Measurements from ENCODE around the gene ACTL10. TPM values are rescaled to one million over a fixed set of nuclear protein-coding genes. Genes with fewer than 3 reads are reported as not detected.

ACTL10 gene
- total and polyA plus RNA-seq, 7 donors = 0.04 to 0.74 (median 0.39) TPM; not detected in 1

DNA sequence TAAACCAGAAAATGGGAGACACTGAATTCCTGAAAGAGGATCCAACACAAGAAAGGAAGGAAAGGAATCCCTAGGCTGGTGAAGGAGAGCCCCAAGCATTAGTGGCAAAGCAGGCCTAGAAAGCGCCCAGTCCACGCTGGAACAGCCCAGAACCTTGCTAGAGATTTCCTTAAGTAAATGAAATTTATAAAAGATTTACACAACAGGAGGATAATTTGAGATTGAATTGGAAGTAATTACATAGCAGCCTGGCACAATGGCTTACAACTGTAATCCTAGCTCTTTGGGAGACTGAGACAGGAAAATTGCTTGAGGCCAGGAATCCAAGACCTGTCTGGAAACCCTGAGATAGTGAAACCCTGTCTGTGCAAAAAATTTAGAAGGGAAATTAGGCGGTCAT, 31.4 kb upstream of the ACTL10 start:
- Histone ChIP-seq H3K36me3 (ENCODE audit: insufficient read depth in 1 of 2, low read depth in 1 of 2) (peaks cover 4 to 76% of the 10 kb centered on the region in 2 donors), H3K27me3 (ENCODE audit: insufficient read depth in 3 of 3, low read length in 2 of 3) (no peaks in the 10 kb centered on the region), H3K27ac (no peak overlapping the region), H3K4me1 (no peaks in the 10 kb centered on the region), H3K9me3 (no peaks in the 10 kb centered on the region), H3K4me3 (no peak overlapping the region)
- intact Hi-C loops (cut with DNase I) = no loop called here
- DNase-seq = no peak
- no peak for ATAC-seq
- 71 to 90% (median 73%) methylated on average over 3 of the region's 3 CpGs for WGBS, 3 donors
- TF ChIP-seq, protein P1, sequence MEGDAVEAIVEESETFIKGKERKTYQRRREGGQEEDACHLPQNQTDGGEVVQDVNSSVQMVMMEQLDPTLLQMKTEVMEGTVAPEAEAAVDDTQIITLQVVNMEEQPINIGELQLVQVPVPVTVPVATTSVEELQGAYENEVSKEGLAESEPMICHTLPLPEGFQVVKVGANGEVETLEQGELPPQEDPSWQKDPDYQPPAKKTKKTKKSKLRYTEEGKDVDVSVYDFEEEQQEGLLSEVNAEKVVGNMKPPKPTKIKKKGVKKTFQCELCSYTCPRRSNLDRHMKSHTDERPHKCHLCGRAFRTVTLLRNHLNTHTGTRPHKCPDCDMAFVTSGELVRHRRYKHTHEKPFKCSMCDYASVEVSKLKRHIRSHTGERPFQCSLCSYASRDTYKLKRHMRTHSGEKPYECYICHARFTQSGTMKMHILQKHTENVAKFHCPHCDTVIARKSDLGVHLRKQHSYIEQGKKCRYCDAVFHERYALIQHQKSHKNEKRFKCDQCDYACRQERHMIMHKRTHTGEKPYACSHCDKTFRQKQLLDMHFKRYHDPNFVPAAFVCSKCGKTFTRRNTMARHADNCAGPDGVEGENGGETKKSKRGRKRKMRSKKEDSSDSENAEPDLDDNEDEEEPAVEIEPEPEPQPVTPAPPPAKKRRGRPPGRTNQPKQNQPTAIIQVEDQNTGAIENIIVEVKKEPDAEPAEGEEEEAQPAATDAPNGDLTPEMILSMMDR (IDR thresholded peaks at IDR 0.05) = no peak

DNA sequence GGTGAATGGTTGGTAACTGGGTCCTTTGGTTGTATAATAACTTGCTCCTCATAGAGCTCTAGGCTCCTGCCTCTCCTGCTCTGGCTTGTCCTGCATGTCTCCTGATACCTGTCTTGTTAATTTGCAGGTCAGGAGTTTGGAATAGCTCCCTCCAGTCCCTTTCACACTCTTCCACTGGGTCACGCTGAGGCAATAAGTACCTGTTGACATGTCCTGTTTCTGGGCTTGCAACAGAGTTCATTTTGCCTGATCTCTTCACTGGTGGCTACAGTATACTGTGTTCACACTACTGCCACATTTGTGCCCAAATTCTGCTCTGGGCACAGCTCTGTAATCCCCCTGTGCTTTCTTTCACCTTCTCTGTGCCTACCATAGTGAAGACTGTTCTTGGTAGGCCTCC, 30.0 kb upstream of the ACTL10 start:
- DNase-seq (no peak), ATAC-seq (no peak)
- no peaks in the 10 kb centered on the region for H3K4me1 ChIP-seq
- intact Hi-C loops (cut with DNase I) = no loop called here
- TF ChIP-seq, protein P1 (IDR thresholded peaks at IDR 0.05) = no peak
- H3K27ac ChIP-seq = no peak overlapping the region
- H3K36me3 ChIP-seq (ENCODE audit: insufficient read depth in 1 of 2, low read depth in 1 of 2) = peaks cover 6 to 77% of the 10 kb centered on the region in 2 donors
- no peaks in the 10 kb centered on the region for H3K27me3 ChIP-seq (ENCODE audit: insufficient read depth in 3 of 3, low read length in 2 of 3)
- no peaks in the 10 kb centered on the region for H3K9me3 ChIP-seq
- no peak overlapping the region for H3K4me3 ChIP-seq
- WGBS, 3 donors = 94 to 100% (median 96%) methylated on average over 1 of the region's 1 CpG

GRCh38 chr20:33640287-33640686, 26.5 kb upstream of the ACTL10 start:
- H3K27ac ChIP-seq = no peak overlapping the region
- TF ChIP-seq, protein P1 (IDR thresholded peaks at IDR 0.05) = no peak
- H3K4me1 ChIP-seq = no peaks in the 10 kb centered on the region
- no peaks in the 10 kb centered on the region for H3K9me3 ChIP-seq
- no peak overlapping the region for H3K4me3 ChIP-seq
- 80 to 82% (median 82%) methylated on average over 13 of the region's 13 CpGs for WGBS, 3 donors
- DNase-seq (no peak), ATAC-seq (no peak)
- H3K27me3 ChIP-seq (ENCODE audit: insufficient read depth in 3 of 3, low read length in 2 of 3) = no peaks in the 10 kb centered on the region
- intact Hi-C loops (cut with DNase I) = no loop called here
- peaks cover 7 to 86% of the 10 kb centered on the region in 2 donors for H3K36me3 ChIP-seq (ENCODE audit: insufficient read depth in 1 of 2, low read depth in 1 of 2)

- no peak overlapping the region for H3K4me3 ChIP-seq
- peaks cover 22% of the 10 kb centered on the region for H3K4me1 ChIP-seq
- H3K9me3 ChIP-seq = no peaks in the 10 kb centered on the region
- no peaks in the 10 kb centered on the region for H3K27me3 ChIP-seq (ENCODE audit: insufficient read depth in 3 of 3, low read length in 2 of 3)
- 91 to 94% (median 91%) methylated on average over 28 of the region's 28 CpGs for WGBS, 3 donors
- H3K36me3 ChIP-seq (ENCODE audit: insufficient read depth in 1 of 2, low read depth in 1 of 2) = peaks cover 2 to 57% of the 10 kb centered on the region in 2 donors
- intact Hi-C loops (cut with DNase I) = no loop called here
- no peak overlapping the region for H3K27ac ChIP-seq
- ATAC-seq (no peak), DNase-seq (no peak)
- TF ChIP-seq, protein P1 (IDR thresholded peaks at IDR 0.05) = no peak
These were observed 22.3 kb upstream of the ACTL10 start for GRCh38 chr20:33644313-33645071.

DNA sequence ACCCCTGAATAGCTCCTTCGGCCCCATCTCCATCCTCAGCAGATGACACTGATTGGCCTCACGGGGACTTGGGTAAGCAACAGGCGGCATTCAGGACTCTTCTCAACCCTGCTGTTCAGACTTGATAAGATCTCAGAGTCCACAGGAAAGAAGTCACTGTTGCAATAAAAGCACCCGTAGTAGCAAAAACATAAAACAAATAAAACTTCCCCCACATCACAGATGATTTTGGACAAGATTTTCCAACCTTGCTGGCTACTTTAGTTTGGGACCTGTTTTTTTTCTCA, 21.7 kb upstream of the ACTL10 start:
- DNase-seq = no peak
- no peaks in the 10 kb centered on the region for H3K27me3 ChIP-seq (ENCODE audit: insufficient read depth in 3 of 3, low read length in 2 of 3)
- no peaks in the 10 kb centered on the region for H3K9me3 ChIP-seq
- TF ChIP-seq, protein P1 (IDR thresholded peaks at IDR 0.05) = no peak
- H3K36me3 ChIP-seq (ENCODE audit: insufficient read depth in 1 of 2, low read depth in 1 of 2) = peaks cover 2 to 52% of the 10 kb centered on the region in 2 donors
- peaks cover 26% of the 10 kb centered on the region for H3K4me1 ChIP-seq
- WGBS, 3 donors = 73 to 79% (median 79%) methylated on average over 4 of the region's 4 CpGs
- no peak overlapping the region for H3K4me3 ChIP-seq
- intact Hi-C loops (cut with DNase I) = no loop called here
- H3K27ac ChIP-seq = no peak overlapping the region
- no peak for ATAC-seq

Measured in psoas muscle (tissue), 8 donors.